HEK293 (cell line): ENCODE measurements around the gene FOXP1.

Experiments used
- CTCF ChIA-PET: fragments of 350-600 bp; formaldehyde crosslinking; extraction: SDS; loops from one replicate; lab custom pipeline; 2021; ENCODE audit warnings: antibody characterized with exemption; lab: Yijun Ruan, JAX
- POLR2A ChIA-PET: fragments of 300-600 bp; formaldehyde crosslinking; extraction: SDS; loops from one replicate; lab custom pipeline; 2020; ENCODE audit warnings: antibody characterized with exemption, inconsistent platforms; lab: Yijun Ruan, JAX
- H3K27ac ChIP-seq: fragments of 200-500 bp; sonication (Bioruptor generic); 2 replicates; pipeline ENCODE4 v1.5.1; 2014; ENCODE audit warnings: low read depth, low read length, control low read depth, inconsistent platforms; ENCODE audit errors: extremely low read depth
- H3K36me3 ChIP-seq, 2 experiments: fragments of 200-500 bp in 1 of 2; sonication (Bioruptor generic) in 1 of 2; 1 replicate in 1 of 2; 2 replicates in 1 of 2; pipeline ENCODE4 v1.5.1; 2014 to 2017; ENCODE audit warnings: inconsistent platforms in 2 of 2, low read length in 2 of 2; ENCODE audit not compliant: control insufficient read depth in 2 of 2, insufficient read depth in 1 of 2
- H3K4me1 ChIP-seq: fragments of 200-500 bp; sonication (Bioruptor generic); 2 replicates; pipeline ENCODE4 v1.5.1; 2014; ENCODE audit warnings: mild to moderate bottlenecking, low read length, inconsistent platforms; ENCODE audit not compliant: control insufficient read depth, insufficient read depth
- H3K4me3 ChIP-seq: 2 replicates; pipeline ENCODE4 v1.5.1; 2011; ENCODE audit warnings: low read depth, mild to moderate bottlenecking, control low read depth, low read length, moderate library complexity
- H3K9me3 ChIP-seq: fragments of 200-500 bp; sonication (Bioruptor generic); 2 replicates; pipeline ENCODE4 v1.5.1; 2014; ENCODE audit warnings: low read depth, low read length, inconsistent platforms; ENCODE audit not compliant: control insufficient read depth, insufficient read depth
- BCL11A ChIP-seq: fragments of 450-650 bp; formaldehyde crosslinking; IDR thresholded peaks from 2 replicates; pipeline ENCODE4 v1.5.1; 2016; ENCODE audit warnings: low read depth, missing biosample characterization, missing genetic modification characterization
- MYNN ChIP-seq: fragments of 450-650 bp; formaldehyde crosslinking; IDR thresholded peaks from 2 replicates; pipeline ENCODE4 v1.5.1; 2016; ENCODE audit warnings: missing biosample characterization, missing genetic modification characterization, borderline replicate concordance
- SCRT2 ChIP-seq: fragments of 450-650 bp; formaldehyde crosslinking; IDR thresholded peaks from 2 replicates; pipeline ENCODE4 v1.5.1; 2016; ENCODE audit warnings: missing biosample characterization, missing genetic modification characterization
- ZFP69B ChIP-seq: fragments of 450-650 bp; formaldehyde crosslinking; IDR thresholded peaks from 2 replicates; pipeline ENCODE4 v1.5.1; 2016; ENCODE audit warnings: missing biosample characterization, missing genetic modification characterization
- ZNF223 ChIP-seq: fragments of 450-650 bp; formaldehyde crosslinking; IDR thresholded peaks from 2 replicates; pipeline ENCODE4 v1.5.1; 2016; ENCODE audit warnings: missing biosample characterization, missing genetic modification characterization
- ZNF24 ChIP-seq: fragments of 450-650 bp; formaldehyde crosslinking; IDR thresholded peaks from 2 replicates; pipeline ENCODE4 v1.5.1; 2016; ENCODE audit warnings: missing biosample characterization, missing genetic modification characterization
- ZNF248 ChIP-seq: fragments of 450-650 bp; formaldehyde crosslinking; IDR thresholded peaks from 2 replicates; pipeline ENCODE4 v1.5.1; 2017; ENCODE audit warnings: missing biosample characterization, missing genetic modification characterization
- ZNF37A ChIP-seq: fragments of 450-650 bp; IDR thresholded peaks from 2 replicates; pipeline ENCODE4 v1.5.1; 2018; ENCODE audit warnings: missing biosample characterization, missing genetic modification characterization
- ZNF423 ChIP-seq: fragments of 450-650 bp; formaldehyde crosslinking; IDR thresholded peaks from 2 replicates; pipeline ENCODE4 v1.5.1; 2016; ENCODE audit warnings: missing biosample characterization, missing genetic modification characterization
- ZNF529 ChIP-seq: fragments of 450-650 bp; formaldehyde crosslinking; IDR thresholded peaks from 2 replicates; pipeline ENCODE4 v1.5.1; 2017; ENCODE audit warnings: missing genetic modification characterization, missing biosample characterization; ENCODE audit not compliant: insufficient replicate concordance
- ZNF707 ChIP-seq: fragments of 450-650 bp; formaldehyde crosslinking; IDR thresholded peaks from 2 replicates; pipeline ENCODE4 v1.5.1; 2016; ENCODE audit warnings: missing biosample characterization, missing genetic modification characterization
- ZNF776 ChIP-seq: fragments of 450-650 bp; formaldehyde crosslinking; IDR thresholded peaks from 2 replicates; pipeline ENCODE4 v1.5.0; 2017; ENCODE audit warnings: missing biosample characterization, missing genetic modification characterization, borderline replicate concordance
- TF ChIP-seq, protein P1 (sequence below): fragments of 450-650 bp; formaldehyde crosslinking; IDR thresholded peaks from 2 replicates; pipeline ENCODE4 v1.5.1; 2017; ENCODE audit warnings: missing biosample characterization, missing genetic modification characterization
- TF ChIP-seq, protein P2 (sequence below): fragments of 450-650 bp; formaldehyde crosslinking; optimal IDR thresholded peaks from 2 replicates; pipeline ENCODE3; 2016; ENCODE audit warnings: missing biosample characterization, mild to moderate bottlenecking, missing genetic modification characterization
- TF ChIP-seq, protein P3 (sequence below): fragments of 450-650 bp; formaldehyde crosslinking; IDR thresholded peaks from 2 replicates; pipeline ENCODE4 v1.5.1; 2017; ENCODE audit warnings: missing biosample characterization, mild to moderate bottlenecking, missing genetic modification characterization, moderate library complexity

FOXP1 gene

DNA sequence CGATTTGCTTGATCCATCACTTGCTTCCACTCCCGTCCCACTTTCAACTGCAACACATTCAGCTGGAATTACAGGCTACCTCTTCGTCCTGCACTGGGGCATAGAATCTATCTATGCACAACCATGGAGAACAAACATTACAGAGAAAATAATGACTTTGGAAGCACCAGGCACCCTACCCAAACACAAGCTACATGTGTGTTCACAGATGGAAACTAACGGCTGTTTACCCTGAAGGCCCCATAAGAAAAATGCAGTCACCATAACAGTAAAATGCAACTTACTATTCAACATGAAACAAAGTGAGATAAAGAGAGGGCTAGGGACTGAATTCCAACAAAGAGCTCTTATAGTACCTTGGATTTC is 496.8 kb downstream of the FOXP1 start (continued):
- TF ChIP-seq ZFP69B (tag by site-specific recombination) (no peak), ZNF223 (tag by site-specific recombination) (no peak), ZNF24 (no peak)
- TF ChIP-seq, protein P1, sequence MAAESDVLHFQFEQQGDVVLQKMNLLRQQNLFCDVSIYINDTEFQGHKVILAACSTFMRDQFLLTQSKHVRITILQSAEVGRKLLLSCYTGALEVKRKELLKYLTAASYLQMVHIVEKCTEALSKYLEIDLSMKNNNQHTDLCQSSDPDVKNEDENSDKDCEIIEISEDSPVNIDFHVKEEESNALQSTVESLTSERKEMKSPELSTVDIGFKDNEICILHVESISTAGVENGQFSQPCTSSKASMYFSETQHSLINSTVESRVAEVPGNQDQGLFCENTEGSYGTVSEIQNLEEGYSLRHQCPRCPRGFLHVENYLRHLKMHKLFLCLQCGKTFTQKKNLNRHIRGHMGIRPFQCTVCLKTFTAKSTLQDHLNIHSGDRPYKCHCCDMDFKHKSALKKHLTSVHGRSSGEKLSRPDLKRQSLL = no peak
- TF ChIP-seq, all 188 proteins: peak for 0

DNA sequence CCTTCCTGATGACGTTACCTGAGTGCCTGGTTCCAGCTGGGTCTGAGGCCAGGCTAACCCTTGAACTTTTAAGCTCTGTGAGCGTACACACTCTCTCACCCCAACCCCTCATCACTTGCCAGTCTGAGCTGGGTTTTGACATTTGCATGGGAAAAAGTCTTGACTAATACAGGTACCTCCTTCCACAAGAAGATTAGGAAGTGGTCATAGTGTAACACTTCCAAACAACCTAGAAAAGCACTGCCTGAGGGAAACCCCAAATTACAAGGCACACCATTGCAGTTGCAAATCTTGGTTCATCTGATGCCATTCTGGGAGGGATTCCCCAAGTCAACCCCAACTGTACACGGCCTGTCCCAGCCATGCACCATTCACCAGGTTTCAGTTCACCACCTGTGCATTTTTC is 499.8 kb downstream of the FOXP1 start:
- TF ChIP-seq ZNF707 (tag by site-specific recombination) (no peak), ZNF776 (tag by site-specific recombination) (no peak), BCL11A (no peak), ZNF529 (tag by site-specific recombination) (no peak), ZNF423 (no peak)
- TF ChIP-seq, protein P2, sequence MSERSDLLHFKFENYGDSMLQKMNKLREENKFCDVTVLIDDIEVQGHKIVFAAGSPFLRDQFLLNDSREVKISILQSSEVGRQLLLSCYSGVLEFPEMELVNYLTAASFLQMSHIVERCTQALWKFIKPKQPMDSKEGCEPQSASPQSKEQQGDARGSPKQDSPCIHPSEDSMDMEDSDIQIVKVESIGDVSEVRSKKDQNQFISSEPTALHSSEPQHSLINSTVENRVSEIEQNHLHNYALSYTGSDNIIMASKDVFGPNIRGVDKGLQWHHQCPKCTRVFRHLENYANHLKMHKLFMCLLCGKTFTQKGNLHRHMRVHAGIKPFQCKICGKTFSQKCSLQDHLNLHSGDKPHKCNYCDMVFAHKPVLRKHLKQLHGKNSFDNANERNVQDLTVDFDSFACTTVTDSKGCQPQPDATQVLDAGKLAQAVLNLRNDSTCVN (tag by site-specific recombination) = no peak
- TF ChIP-seq, protein P3, sequence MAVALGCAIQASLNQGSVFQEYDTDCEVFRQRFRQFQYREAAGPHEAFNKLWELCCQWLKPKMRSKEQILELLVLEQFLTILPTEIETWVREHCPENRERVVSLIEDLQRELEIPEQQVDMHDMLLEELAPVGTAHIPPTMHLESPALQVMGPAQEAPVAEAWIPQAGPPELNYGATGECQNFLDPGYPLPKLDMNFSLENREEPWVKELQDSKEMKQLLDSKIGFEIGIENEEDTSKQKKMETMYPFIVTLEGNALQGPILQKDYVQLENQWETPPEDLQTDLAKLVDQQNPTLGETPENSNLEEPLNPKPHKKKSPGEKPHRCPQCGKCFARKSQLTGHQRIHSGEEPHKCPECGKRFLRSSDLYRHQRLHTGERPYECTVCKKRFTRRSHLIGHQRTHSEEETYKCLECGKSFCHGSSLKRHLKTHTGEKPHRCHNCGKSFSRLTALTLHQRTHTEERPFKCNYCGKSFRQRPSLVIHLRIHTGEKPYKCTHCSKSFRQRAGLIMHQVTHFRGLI (tag by site-specific recombination) = no peak
- POLR2A ChIA-PET = no interaction called here

DNA sequence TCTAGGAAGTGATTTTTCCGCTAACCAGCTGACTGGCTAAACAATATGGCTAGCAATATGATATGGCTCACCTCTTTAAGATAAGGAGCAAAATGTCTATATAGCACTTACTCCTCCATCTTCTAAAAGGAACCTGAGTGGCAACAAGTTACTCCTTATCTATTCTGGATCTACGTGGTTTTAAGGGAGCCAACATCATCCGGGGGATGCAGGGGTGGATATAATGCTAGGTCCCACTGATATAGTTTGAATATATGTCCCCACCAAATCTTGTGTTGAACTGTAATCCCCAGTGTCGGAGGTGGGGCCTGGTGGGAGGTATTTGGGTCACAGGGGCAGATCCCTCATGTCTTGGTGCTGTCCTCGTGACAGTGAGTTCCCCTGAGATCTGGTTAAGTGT is 500.7 kb downstream of the FOXP1 start:
- CTCF ChIA-PET = no interaction called here
- H3K4me1 ChIP-seq = no peaks in the 10 kb centered on the region
- no peak overlapping the region for H3K27ac ChIP-seq
- no peak overlapping the region for H3K4me3 ChIP-seq
- TF ChIP-seq MYNN (tag by site-specific recombination) (no peak), SCRT2 (0 out of 2 replicates have a peak, but pooled peaks have one; percentile 14)
- TF ChIP-seq, all 188 proteins: peak for 1
- Histone ChIP-seq H3K9me3 (no peaks in the 10 kb centered on the region), H3K36me3 (no peaks in the 10 kb centered on the region)
- POLR2A ChIA-PET = no interaction called here

More for the DNA sequence above, 499.8 kb downstream of the FOXP1 start:
- CTCF ChIA-PET = no interaction called here
- H3K4me1 ChIP-seq = no peaks in the 10 kb centered on the region
- no peaks in the 10 kb centered on the region for H3K36me3 ChIP-seq
- H3K4me3 ChIP-seq = no peak overlapping the region
- no peaks in the 10 kb centered on the region for H3K9me3 ChIP-seq
- no peak overlapping the region for H3K27ac ChIP-seq

DNA sequence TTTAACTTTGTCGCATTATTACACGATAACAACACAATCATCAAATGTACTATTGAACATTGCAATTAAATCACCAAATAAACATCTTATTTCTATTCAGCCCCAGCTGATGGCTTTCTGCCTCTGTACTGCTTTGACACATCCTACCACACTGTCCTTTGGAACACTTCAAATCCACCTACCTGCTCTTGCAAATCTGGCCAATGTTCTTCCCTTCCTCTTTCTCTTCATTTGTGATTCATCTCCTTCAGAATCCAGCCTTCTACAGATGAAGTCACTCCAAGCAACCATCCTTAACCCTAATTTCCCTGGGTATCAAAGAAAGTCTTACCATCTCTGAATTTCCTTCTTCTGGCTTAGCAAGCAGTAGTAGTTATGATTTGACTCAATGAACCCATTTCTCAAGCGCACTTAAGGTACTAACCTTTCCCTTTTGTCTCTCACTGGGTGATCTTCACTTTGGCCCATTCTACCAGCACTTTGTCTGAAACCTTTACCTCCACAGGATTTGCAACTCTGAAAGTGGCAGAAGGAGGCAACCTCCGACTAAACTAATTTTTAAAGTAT is 502.9 kb downstream of the FOXP1 start:
- H3K4me3 ChIP-seq = no peak overlapping the region
- no peaks in the 10 kb centered on the region for H3K4me1 ChIP-seq
- TF ChIP-seq ZNF248 (tag by site-specific recombination) (no peak), ZNF37A (no peak), ZNF776 (tag by site-specific recombination) (no peak)
- CTCF ChIA-PET = no interaction called here
- H3K27ac ChIP-seq = no peak overlapping the region
- H3K9me3 ChIP-seq = no peaks in the 10 kb centered on the region
- H3K36me3 ChIP-seq = no peaks in the 10 kb centered on the region
- POLR2A ChIA-PET = no interaction called here
